ENCODE data around the gene ASAH2.
"Not testable (repeated sequence)": the region's sequence is repeated elsewhere in the genome, so short reads cannot be mapped to it uniquely, and the experiment has no call there.

The ASAH2 gene
- 0.39 to 3.2 (median 2.8) reads per million in 3 experiments for total RNA-seq

GRCh38 chr10:50251394-50251793 is at the start of gene ASAH2:
Gene ASAH2, minus strand, starts transcription at chr10:50251516. Its CDS starts 2,906 bp downstream, at chr10:50248610.
- no peak for DNase-seq

GRCh38 chr10:50299948-50300669 is 48.8 kb upstream of the ASAH2 start:
- DNase-seq: no peak

- no peak for DNase-seq
Observed at GRCh38 chr10:50295367-50295766, 44.1 kb upstream of the ASAH2 start.

- DNase-seq: no peak
Observed at GRCh38 chr10:50294582-50294981, 43.3 kb upstream of the ASAH2 start.

GRCh38 chr10:50293513-50294313 is 42.4 kb upstream of the ASAH2 start:
- no peak for DNase-seq

GRCh38 chr10:50291261-50291850 is 40.0 kb upstream of the ASAH2 start:
- no peak for DNase-seq

- no peak for DNase-seq
Observed at GRCh38 chr10:50289196-50289595, 37.9 kb upstream of the ASAH2 start.

- DNase-seq: no peak
Observed at GRCh38 chr10:50286996-50287803, 35.9 kb upstream of the ASAH2 start.

GRCh38 chr10:50286517-50286916 is 35.2 kb upstream of the ASAH2 start:
- no peak for DNase-seq

- DNase-seq: no peak
Observed at GRCh38 chr10:50281967-50282522, 30.7 kb upstream of the ASAH2 start.

- DNase-seq: no peak
Observed at GRCh38 chr10:50281210-50281966, 30.1 kb upstream of the ASAH2 start.

GRCh38 chr10:50280049-50280841 is 28.9 kb upstream of the ASAH2 start:
- DNase-seq: no peak

GRCh38 chr10:50279489-50279888 is 28.2 kb upstream of the ASAH2 start:
- DNase-seq: no peak

- DNase-seq: no peak
Observed at GRCh38 chr10:50275650-50276235, 24.4 kb upstream of the ASAH2 start.

GRCh38 chr10:50272531-50272930 is 21.2 kb upstream of the ASAH2 start:
- no peak for DNase-seq

- no peak for DNase-seq
Observed at GRCh38 chr10:50271564-50272250, 20.4 kb upstream of the ASAH2 start.

GRCh38 chr10:50267877-50268276 is 16.6 kb upstream of the ASAH2 start:
- not testable (repeated sequence) for DNase-seq

GRCh38 chr10:50262625-50263024 is 11.3 kb upstream of the ASAH2 start:
- DNase-seq: not testable (repeated sequence)

GRCh38 chr10:50260791-50261281 is 9.5 kb upstream of the ASAH2 start:
- no peak for DNase-seq

- DNase-seq: no peak
Observed at GRCh38 chr10:50254479-50254878, 3.2 kb upstream of the ASAH2 start.

Measured in central memory CD4-positive, alpha-beta T cell (primary cell).